ENCODE measurements around the gene SMPD2.

Gene SMPD2

GRCh38 chr6:109465772-109466171, 25.2 kb downstream of the SMPD2 start:
- H3K27ac ChIP-seq: 0 out of 2 replicates have a peak overlapping the region, but pooled peaks have one; percentile 1
- TF ChIP-seq CTCF (conservative IDR thresholded peaks at IDR 0.05): no peak

- H3K27ac ChIP-seq: 0 out of 2 replicates have a peak overlapping the region, but pooled peaks have one; percentile 1
- TF ChIP-seq CTCF (conservative IDR thresholded peaks at IDR 0.05): no peak
Observed at GRCh38 chr6:109466212-109466923, 25.8 kb downstream of the SMPD2 start.

GRCh38 chr6:109467696-109468095, 27.2 kb downstream of the SMPD2 start:
- no peak for TF ChIP-seq CTCF (conservative IDR thresholded peaks at IDR 0.05)
- no peak overlapping the region for H3K27ac ChIP-seq

- TF ChIP-seq CTCF (conservative IDR thresholded peaks at IDR 0.05): no peak
- H3K27ac ChIP-seq: no peak overlapping the region
Observed at GRCh38 chr6:109469591-109470189, 29.2 kb downstream of the SMPD2 start.

GRCh38 chr6:109471105-109471810, 30.7 kb downstream of the SMPD2 start:
- TF ChIP-seq CTCF (conservative IDR thresholded peaks at IDR 0.05): no peak
- H3K27ac ChIP-seq: no peak overlapping the region

GRCh38 chr6:109472132-109472995, 31.8 kb downstream of the SMPD2 start:
- TF ChIP-seq CTCF (conservative IDR thresholded peaks at IDR 0.05): no peak
- no peak overlapping the region for H3K27ac ChIP-seq
